WTC11 (cell line): ENCODE measurements around the gene MTURN. TPM values are rescaled to one million over a fixed set of nuclear protein-coding genes. Genes with fewer than 3 reads are reported as not detected.

Source experiments
- ATAC-seq: fragments of 200-7000 bp; cut with Tn5 transposase; 2 replicates; pipeline ENCODE4 v1.10.0; 2021; ENCODE audit warnings: mild to moderate bottlenecking, moderate library complexity
- CTCF ChIA-PET: fragments of 300-600 bp; sonication (Branson Sonifier 250); formaldehyde crosslinking; loops from one replicate; lab custom pipeline; 2021; ENCODE audit warnings: antibody characterized with exemption; lab: Charles Lee
- POLR2A ChIA-PET: fragments of 350-600 bp; sonication (Branson Sonifier 250); formaldehyde crosslinking; loops from one replicate; lab custom pipeline; 2021; ENCODE audit warnings: antibody characterized with exemption; lab: Charles Lee
- DNase-seq: peaks from one replicate; pipeline ENCODE4 v3.0.0; 2021; ENCODE audit warnings: low spot score
- H3K27ac Mint-ChIP-seq: 2 replicates; pipeline ENCODE4 v1.8.0; 2021; ENCODE audit warnings: mixed read lengths
- H3K27me3 Mint-ChIP-seq: 2 replicates; pipeline ENCODE4 v1.8.0; 2021; ENCODE audit warnings: low read depth, mild to moderate bottlenecking, moderate library complexity, mixed read lengths
- H3K36me3 Mint-ChIP-seq: 2 replicates; pipeline ENCODE4 v1.8.0; 2021; ENCODE audit warnings: mixed read lengths
- H3K4me1 Mint-ChIP-seq: 2 replicates; pipeline ENCODE4 v1.8.0; 2022; ENCODE audit warnings: mixed read lengths
- H3K4me3 Mint-ChIP-seq: 2 replicates; pipeline ENCODE4 v1.8.0; 2021; ENCODE audit warnings: mild to moderate bottlenecking, moderate library complexity, mixed read lengths
- H3K9me3 Mint-ChIP-seq: 2 replicates; pipeline ENCODE4 v1.8.0; 2021; ENCODE audit warnings: mixed read lengths
- CBFB ChIP-seq: sonication (generic); formaldehyde crosslinking; IDR thresholded peaks from 2 replicates; pipeline ENCODE4 v1.8.1; 2022; ENCODE audit warnings: mild to moderate bottlenecking, low read depth, missing genetic modification reagents
- ESRRA ChIP-seq: sonication (generic); formaldehyde crosslinking; IDR thresholded peaks from 2 replicates; pipeline ENCODE4 v1.8.1; 2022; ENCODE audit warnings: mild to moderate bottlenecking, missing genetic modification reagents, borderline replicate concordance
- FOXJ3 ChIP-seq: sonication (generic); formaldehyde crosslinking; IDR thresholded peaks from 2 replicates; pipeline ENCODE4 v1.9.0; 2021; ENCODE audit warnings: missing genetic modification reagents, mild to moderate bottlenecking, borderline replicate concordance
- KAT7 ChIP-seq: sonication (generic); formaldehyde crosslinking; IDR thresholded peaks from 2 replicates; pipeline ENCODE4 v1.8.1; 2023; ENCODE audit warnings: missing genetic modification reagents, mild to moderate bottlenecking, borderline replicate concordance
- RELA ChIP-seq: sonication (generic); formaldehyde crosslinking; IDR thresholded peaks from 2 replicates; pipeline ENCODE4 v1.8.1; 2022; ENCODE audit warnings: missing genetic modification reagents, mild to moderate bottlenecking, borderline replicate concordance
- SP1 ChIP-seq: sonication (generic); formaldehyde crosslinking; conservative IDR thresholded peaks from 2 replicates; pipeline ENCODE4 v1.8.1; 2022; ENCODE audit warnings: missing genetic modification reagents
- ZNF219 ChIP-seq: sonication (generic); formaldehyde crosslinking; IDR thresholded peaks from 2 replicates; pipeline ENCODE4 v1.8.0; 2023; ENCODE audit warnings: missing genetic modification reagents, mild to moderate bottlenecking, borderline replicate concordance
- ZNF232 ChIP-seq: sonication (generic); formaldehyde crosslinking; IDR thresholded peaks from 2 replicates; pipeline ENCODE4 v1.8.0; 2022; ENCODE audit warnings: mild to moderate bottlenecking, missing genetic modification reagents
- ZNF396 ChIP-seq: fragments of 250-450 bp; sonication (Bioruptor Pico); IDR thresholded peaks from 2 replicates; pipeline ENCODE4 v1.8.0; 2021; ENCODE audit warnings: mild to moderate bottlenecking, moderate library complexity, borderline replicate concordance
- ZNF416 ChIP-seq: fragments of 250-450 bp; sonication (Bioruptor Pico); IDR thresholded peaks from 2 replicates; pipeline ENCODE4 v1.9.0; 2021; ENCODE audit warnings: mild to moderate bottlenecking, inconsistent platforms
- total RNA-seq: library from RNA; stranded (reverse); gene quantifications from 3 replicates; pipeline ENCODE4 v1.2.3, GENCODE V29; 2021
- TF ChIP-seq, protein P1 (sequence below): sonication (generic); formaldehyde crosslinking; IDR thresholded peaks from 2 replicates; pipeline ENCODE4 v1.8.0; 2022; ENCODE audit warnings: missing genetic modification reagents
- TF ChIP-seq, protein P2 (sequence below): fragments of 200-600 bp; IDR thresholded peaks from 2 replicates; pipeline ENCODE4 v1.8.0; 2022; ENCODE audit warnings: antibody characterized with exemption
- TF ChIP-seq, protein P3 (sequence below): sonication (generic); formaldehyde crosslinking; IDR thresholded peaks from 2 replicates; pipeline ENCODE4 v1.8.0; 2023; ENCODE audit warnings: missing genetic modification reagents, mild to moderate bottlenecking, borderline replicate concordance
- TF ChIP-seq, protein P4 (sequence below): sonication (generic); formaldehyde crosslinking; conservative IDR thresholded peaks from 2 replicates; pipeline ENCODE4 v1.8.1; 2023; ENCODE audit warnings: mild to moderate bottlenecking, low read depth, missing genetic modification reagents, moderate library complexity
- TF ChIP-seq, protein P5 (sequence below): sonication (generic); formaldehyde crosslinking; IDR thresholded peaks from 2 replicates; pipeline ENCODE4 v1.8.0; 2023; ENCODE audit warnings: mild to moderate bottlenecking, missing genetic modification reagents

The MTURN gene
- total RNA-seq, 1 experiment from 2014 or later = 5.0 TPM

DNA sequence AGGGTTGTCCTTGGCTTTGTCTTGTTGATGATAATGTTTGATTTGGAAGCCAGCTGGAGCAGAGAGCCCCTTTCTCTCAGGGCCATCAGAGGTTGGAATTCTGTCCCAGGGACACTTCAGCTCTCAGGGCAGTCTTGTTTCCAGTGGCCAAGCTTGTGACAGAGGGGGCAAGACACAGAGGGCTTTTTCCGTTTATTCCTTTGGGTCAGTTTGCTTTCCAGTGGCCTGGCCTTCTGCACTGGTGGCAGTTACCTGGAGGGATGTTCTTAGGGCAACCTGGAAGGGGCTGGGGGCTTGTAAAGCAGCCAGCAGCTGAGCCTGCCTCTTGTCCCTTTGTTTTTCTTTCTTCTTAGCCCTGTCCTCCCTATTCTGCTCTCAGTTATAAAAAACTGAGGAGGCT is 62.7 kb downstream of the MTURN start:
- Mint-ChIP-seq H3K9me3 (peaks cover 68% of the 10 kb centered on the region), H3K36me3 (peaks cover 48% of the 10 kb centered on the region), H3K27ac (no peak overlapping the region), H3K27me3 (peaks cover 33% of the 10 kb centered on the region), H3K4me3 (no peak overlapping the region), H3K4me1 (no peaks in the 10 kb centered on the region)
- ChIA-PET POLR2A (no interaction called here), CTCF (no interaction called here)
- TF ChIP-seq, protein P1, sequence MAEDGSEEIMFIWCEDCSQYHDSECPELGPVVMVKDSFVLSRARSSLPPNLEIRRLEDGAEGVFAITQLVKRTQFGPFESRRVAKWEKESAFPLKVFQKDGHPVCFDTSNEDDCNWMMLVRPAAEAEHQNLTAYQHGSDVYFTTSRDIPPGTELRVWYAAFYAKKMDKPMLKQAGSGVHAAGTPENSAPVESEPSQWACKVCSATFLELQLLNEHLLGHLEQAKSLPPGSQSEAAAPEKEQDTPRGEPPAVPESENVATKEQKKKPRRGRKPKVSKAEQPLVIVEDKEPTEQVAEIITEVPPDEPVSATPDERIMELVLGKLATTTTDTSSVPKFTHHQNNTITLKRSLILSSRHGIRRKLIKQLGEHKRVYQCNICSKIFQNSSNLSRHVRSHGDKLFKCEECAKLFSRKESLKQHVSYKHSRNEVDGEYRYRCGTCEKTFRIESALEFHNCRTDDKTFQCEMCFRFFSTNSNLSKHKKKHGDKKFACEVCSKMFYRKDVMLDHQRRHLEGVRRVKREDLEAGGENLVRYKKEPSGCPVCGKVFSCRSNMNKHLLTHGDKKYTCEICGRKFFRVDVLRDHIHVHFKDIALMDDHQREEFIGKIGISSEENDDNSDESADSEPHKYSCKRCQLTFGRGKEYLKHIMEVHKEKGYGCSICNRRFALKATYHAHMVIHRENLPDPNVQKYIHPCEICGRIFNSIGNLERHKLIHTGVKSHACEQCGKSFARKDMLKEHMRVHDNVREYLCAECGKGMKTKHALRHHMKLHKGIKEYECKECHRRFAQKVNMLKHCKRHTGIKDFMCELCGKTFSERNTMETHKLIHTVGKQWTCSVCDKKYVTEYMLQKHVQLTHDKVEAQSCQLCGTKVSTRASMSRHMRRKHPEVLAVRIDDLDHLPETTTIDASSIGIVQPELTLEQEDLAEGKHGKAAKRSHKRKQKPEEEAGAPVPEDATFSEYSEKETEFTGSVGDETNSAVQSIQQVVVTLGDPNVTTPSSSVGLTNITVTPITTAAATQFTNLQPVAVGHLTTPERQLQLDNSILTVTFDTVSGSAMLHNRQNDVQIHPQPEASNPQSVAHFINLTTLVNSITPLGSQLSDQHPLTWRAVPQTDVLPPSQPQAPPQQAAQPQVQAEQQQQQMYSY = no peak
- TF ChIP-seq RELA (CRISPR knock-in tag) (no peak), ZNF219 (no peak), ZNF396 (no peak), ESRRA (no peak)
- TF ChIP-seq, protein P2, sequence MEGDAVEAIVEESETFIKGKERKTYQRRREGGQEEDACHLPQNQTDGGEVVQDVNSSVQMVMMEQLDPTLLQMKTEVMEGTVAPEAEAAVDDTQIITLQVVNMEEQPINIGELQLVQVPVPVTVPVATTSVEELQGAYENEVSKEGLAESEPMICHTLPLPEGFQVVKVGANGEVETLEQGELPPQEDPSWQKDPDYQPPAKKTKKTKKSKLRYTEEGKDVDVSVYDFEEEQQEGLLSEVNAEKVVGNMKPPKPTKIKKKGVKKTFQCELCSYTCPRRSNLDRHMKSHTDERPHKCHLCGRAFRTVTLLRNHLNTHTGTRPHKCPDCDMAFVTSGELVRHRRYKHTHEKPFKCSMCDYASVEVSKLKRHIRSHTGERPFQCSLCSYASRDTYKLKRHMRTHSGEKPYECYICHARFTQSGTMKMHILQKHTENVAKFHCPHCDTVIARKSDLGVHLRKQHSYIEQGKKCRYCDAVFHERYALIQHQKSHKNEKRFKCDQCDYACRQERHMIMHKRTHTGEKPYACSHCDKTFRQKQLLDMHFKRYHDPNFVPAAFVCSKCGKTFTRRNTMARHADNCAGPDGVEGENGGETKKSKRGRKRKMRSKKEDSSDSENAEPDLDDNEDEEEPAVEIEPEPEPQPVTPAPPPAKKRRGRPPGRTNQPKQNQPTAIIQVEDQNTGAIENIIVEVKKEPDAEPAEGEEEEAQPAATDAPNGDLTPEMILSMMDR = no peak
- no peak for ATAC-seq
- no peak for DNase-seq

DNA sequence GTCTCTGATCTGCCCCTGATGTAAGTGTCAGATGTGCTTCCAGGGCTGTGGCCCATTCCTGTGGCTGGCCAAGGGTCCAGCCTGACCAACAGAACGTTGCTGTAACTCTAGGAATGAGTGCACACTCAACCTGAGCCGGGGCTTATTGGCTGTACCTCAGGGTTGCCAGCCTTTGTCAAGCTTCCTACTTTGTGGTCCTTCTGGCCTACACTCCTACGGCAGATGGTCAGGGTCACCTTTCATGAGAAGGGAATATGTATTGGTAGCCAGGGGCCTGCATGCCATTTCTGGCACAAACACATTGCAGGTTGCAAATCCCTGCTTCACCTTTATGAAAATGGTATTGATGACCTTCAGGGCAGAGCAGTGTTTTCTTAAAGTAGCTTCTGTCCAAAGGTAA is 64.5 kb downstream of the MTURN start:
- POLR2A ChIA-PET = no interaction called here
- H3K27ac Mint-ChIP-seq = no peak overlapping the region
- CTCF ChIA-PET = no interaction called here
- TF ChIP-seq KAT7 (CRISPR knock-in tag) = no peak
- TF ChIP-seq SP1 (CRISPR knock-in tag) = no peak
- no peak for TF ChIP-seq ZNF416 (CRISPR knock-in tag)
- TF ChIP-seq FOXJ3 (CRISPR knock-in tag) = no peak
- TF ChIP-seq, protein P3, sequence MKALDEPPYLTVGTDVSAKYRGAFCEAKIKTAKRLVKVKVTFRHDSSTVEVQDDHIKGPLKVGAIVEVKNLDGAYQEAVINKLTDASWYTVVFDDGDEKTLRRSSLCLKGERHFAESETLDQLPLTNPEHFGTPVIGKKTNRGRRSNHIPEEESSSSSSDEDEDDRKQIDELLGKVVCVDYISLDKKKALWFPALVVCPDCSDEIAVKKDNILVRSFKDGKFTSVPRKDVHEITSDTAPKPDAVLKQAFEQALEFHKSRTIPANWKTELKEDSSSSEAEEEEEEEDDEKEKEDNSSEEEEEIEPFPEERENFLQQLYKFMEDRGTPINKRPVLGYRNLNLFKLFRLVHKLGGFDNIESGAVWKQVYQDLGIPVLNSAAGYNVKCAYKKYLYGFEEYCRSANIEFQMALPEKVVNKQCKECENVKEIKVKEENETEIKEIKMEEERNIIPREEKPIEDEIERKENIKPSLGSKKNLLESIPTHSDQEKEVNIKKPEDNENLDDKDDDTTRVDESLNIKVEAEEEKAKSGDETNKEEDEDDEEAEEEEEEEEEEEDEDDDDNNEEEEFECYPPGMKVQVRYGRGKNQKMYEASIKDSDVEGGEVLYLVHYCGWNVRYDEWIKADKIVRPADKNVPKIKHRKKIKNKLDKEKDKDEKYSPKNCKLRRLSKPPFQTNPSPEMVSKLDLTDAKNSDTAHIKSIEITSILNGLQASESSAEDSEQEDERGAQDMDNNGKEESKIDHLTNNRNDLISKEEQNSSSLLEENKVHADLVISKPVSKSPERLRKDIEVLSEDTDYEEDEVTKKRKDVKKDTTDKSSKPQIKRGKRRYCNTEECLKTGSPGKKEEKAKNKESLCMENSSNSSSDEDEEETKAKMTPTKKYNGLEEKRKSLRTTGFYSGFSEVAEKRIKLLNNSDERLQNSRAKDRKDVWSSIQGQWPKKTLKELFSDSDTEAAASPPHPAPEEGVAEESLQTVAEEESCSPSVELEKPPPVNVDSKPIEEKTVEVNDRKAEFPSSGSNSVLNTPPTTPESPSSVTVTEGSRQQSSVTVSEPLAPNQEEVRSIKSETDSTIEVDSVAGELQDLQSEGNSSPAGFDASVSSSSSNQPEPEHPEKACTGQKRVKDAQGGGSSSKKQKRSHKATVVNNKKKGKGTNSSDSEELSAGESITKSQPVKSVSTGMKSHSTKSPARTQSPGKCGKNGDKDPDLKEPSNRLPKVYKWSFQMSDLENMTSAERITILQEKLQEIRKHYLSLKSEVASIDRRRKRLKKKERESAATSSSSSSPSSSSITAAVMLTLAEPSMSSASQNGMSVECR (CRISPR knock-in tag) = no peak
- no peak for TF ChIP-seq CBFB (CRISPR knock-in tag)
- TF ChIP-seq, protein P4, sequence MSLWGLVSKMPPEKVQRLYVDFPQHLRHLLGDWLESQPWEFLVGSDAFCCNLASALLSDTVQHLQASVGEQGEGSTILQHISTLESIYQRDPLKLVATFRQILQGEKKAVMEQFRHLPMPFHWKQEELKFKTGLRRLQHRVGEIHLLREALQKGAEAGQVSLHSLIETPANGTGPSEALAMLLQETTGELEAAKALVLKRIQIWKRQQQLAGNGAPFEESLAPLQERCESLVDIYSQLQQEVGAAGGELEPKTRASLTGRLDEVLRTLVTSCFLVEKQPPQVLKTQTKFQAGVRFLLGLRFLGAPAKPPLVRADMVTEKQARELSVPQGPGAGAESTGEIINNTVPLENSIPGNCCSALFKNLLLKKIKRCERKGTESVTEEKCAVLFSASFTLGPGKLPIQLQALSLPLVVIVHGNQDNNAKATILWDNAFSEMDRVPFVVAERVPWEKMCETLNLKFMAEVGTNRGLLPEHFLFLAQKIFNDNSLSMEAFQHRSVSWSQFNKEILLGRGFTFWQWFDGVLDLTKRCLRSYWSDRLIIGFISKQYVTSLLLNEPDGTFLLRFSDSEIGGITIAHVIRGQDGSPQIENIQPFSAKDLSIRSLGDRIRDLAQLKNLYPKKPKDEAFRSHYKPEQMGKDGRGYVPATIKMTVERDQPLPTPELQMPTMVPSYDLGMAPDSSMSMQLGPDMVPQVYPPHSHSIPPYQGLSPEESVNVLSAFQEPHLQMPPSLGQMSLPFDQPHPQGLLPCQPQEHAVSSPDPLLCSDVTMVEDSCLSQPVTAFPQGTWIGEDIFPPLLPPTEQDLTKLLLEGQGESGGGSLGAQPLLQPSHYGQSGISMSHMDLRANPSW = no peak
- no peak for TF ChIP-seq ZNF232 (CRISPR knock-in tag)
- TF ChIP-seq, protein P5, sequence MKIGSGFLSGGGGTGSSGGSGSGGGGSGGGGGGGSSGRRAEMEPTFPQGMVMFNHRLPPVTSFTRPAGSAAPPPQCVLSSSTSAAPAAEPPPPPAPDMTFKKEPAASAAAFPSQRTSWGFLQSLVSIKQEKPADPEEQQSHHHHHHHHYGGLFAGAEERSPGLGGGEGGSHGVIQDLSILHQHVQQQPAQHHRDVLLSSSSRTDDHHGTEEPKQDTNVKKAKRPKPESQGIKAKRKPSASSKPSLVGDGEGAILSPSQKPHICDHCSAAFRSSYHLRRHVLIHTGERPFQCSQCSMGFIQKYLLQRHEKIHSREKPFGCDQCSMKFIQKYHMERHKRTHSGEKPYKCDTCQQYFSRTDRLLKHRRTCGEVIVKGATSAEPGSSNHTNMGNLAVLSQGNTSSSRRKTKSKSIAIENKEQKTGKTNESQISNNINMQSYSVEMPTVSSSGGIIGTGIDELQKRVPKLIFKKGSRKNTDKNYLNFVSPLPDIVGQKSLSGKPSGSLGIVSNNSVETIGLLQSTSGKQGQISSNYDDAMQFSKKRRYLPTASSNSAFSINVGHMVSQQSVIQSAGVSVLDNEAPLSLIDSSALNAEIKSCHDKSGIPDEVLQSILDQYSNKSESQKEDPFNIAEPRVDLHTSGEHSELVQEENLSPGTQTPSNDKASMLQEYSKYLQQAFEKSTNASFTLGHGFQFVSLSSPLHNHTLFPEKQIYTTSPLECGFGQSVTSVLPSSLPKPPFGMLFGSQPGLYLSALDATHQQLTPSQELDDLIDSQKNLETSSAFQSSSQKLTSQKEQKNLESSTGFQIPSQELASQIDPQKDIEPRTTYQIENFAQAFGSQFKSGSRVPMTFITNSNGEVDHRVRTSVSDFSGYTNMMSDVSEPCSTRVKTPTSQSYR = no peak
- DNase-seq (no peak), ATAC-seq (no peak)
- H3K4me1 Mint-ChIP-seq = no peaks in the 10 kb centered on the region
- H3K9me3 Mint-ChIP-seq = peaks cover 52% of the 10 kb centered on the region
- no peak overlapping the region for H3K4me3 Mint-ChIP-seq
- H3K36me3 Mint-ChIP-seq = peaks cover 44% of the 10 kb centered on the region
- H3K27me3 Mint-ChIP-seq = peaks cover 26% of the 10 kb centered on the region
